Measurements from ENCODE around the gene BACE1-AS.
"Not testable (repeated sequence)": the region's sequence is repeated elsewhere in the genome, so short reads cannot be mapped to it uniquely, and the experiment has no call there.

BACE1-AS gene

DNA sequence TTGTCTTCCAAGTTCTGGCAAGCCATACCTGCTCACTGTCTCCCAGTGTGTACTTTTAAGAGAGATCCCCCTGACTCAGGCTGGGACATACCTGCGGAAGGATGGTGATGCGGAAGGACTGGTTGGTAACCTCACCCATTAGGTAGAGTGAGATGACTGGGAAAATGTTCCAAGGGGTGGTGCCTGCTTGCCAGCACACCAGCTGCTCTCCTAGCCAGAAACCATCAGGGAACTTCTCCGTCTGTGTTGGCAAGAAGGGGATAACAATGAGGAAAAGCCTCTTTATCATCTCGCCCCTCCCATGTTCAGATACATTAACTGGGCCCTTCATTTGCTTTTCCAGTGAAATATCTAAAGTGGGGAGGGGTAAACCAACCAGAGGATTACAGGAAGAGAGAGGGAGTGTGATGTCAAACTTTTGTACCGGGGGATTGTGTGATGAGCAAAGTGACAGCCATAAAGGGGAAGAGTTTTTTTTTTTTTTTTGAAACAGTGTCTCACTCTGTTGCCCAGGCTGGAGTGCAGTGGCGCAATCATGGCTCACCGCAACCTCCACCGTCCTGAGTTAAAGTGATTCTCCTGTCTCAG lies at the start of gene BACE1-AS:
Gene BACE1-AS (plus strand): TSS at position 538 of the 588 bp plus-strand sequence.
- DNase-seq (ENCODE audit: low read depth in 2 of 2): no peak

DNA sequence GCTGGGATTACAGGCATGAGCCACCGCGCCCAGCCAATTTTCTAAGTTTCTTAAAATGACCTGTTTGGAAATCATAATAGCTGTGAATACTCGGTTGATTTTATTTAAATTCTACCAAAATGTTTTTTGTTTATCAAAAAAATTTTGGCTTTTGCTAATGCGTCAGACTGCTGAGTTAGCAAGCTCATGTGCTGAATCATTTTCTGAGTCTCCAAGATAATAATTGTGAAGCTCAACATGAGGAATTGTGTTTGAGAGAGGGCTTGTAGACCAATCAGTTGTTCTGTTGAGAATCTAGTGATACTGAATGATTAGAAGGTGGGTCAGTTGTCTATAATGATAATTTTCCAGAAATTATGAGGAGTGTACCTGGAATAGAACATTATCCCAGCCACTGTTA lies 42.8 kb upstream of the BACE1-AS start:
- DNase-seq (ENCODE audit: low read depth in 2 of 2): no peak

DNA sequence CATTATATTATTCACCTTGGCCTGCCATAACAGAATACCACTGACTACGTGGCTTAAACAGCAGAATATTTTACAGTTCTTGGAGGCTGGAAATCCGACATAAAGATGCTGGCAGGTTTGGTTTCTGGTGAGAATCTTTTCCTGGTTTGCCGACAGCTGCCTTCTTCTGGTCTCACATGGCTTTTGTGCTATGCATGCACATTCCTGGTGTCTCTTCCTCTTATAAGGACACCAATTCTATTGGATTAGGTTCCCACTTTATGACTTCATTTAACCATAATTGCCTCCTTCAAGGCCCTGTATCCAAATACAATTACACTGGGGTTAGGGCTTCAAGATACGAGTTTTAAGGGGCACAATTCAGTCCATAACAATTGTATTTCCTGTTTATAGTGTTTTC lies 41.6 kb upstream of the BACE1-AS start:
- no peak for DNase-seq (ENCODE audit: low read depth in 2 of 2)

DNA sequence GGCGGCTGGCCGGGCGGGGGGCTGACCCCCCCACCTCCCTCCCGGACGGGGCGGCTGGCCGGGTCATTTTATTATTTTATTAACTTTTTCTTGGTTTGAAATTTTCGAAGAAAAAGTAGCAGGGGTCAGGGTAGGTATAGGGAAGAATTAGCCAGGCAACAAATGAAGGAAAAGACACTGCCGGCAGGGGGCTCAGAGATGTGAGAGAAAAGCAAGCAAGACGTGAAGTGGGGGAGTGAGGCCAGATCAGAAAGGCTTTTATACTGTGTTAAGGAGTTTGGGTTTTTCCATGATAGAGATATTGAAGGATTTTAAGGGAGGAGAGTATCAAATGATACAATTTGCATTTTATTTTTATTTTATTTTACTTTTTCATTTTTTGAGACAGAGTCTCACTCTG lies 39.6 kb upstream of the BACE1-AS start:
- no peak for DNase-seq (ENCODE audit: low read depth in 2 of 2)

DNA sequence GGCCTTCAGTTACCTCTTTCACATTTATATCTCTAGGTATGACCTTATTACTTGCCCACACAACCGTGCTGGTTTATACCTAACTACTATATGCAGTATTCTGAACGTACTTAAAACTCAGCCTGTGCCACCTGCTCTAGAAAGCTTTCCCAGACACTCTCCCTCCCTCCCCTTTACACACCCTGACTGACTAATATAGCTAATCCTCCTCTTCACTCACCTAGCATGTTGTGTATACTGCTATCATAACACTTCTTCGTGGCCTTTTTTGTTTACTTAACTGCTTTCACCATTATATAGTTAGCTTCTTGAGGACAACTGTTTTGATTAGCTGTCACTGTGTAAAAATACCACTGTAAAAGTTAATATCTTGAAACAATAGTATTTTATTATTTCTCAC lies 35.2 kb upstream of the BACE1-AS start:
- DNase-seq (ENCODE audit: low read depth in 2 of 2): no peak

DNA sequence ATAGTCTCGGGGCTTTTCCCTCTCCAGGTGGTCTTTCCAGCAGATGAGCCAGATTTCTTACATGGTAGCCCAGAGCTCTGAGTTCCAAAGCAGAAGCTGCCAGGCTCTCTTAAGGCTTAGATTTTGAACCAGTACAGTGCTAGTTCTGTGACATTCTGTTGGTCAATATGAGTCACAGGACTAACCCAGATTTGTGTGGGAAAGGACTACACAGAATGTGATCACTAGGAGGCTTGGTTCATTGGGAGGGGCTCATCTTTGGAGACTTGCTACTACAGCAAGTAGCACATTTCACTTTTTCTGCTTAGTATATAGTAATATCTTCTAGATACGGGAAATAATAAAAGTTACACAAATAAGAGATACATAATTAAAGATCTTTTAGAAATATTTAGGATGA lies 34.6 kb upstream of the BACE1-AS start:
- no peak for DNase-seq (ENCODE audit: low read depth in 2 of 2)

DNA sequence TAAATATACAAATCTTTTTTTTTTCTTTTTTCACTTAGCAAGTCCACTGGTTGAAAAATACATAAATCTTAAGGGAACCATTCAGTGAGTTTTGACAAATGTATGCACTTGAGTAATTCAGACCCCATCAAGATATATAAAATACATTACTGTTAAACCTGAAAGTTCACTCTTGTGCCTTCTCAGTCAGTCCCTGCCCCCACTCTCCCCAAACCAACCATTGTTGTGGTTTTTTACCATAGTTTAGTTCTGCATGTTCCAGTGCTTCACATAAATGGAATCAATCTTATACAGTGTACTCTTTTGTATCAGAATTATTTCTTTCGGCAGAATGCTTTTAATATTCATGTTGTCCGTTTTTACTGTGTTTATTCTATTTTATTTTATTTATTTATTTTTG lies 32.6 kb upstream of the BACE1-AS start:
- no peak for DNase-seq (ENCODE audit: low read depth in 2 of 2)

DNA sequence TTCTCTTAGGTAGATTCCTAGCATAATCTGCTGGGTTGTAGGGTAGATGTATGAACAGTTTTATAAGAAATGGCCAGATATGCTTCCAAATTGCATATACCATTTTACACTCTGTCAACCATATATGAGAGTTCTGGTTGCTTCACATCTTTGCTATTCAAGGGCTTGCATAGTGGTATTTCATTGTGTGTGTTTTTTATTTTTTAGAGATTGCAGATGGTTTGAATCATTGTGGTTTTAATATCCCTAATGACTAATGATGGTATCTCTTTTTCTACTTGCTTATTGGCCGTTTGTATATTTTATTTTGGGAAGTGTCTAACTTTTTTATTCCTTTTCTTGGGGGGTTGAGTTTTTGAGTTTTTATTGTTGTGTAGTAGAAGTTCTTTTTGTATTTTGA lies 31.7 kb upstream of the BACE1-AS start:
- DNase-seq (ENCODE audit: low read depth in 2 of 2): no peak

DNA sequence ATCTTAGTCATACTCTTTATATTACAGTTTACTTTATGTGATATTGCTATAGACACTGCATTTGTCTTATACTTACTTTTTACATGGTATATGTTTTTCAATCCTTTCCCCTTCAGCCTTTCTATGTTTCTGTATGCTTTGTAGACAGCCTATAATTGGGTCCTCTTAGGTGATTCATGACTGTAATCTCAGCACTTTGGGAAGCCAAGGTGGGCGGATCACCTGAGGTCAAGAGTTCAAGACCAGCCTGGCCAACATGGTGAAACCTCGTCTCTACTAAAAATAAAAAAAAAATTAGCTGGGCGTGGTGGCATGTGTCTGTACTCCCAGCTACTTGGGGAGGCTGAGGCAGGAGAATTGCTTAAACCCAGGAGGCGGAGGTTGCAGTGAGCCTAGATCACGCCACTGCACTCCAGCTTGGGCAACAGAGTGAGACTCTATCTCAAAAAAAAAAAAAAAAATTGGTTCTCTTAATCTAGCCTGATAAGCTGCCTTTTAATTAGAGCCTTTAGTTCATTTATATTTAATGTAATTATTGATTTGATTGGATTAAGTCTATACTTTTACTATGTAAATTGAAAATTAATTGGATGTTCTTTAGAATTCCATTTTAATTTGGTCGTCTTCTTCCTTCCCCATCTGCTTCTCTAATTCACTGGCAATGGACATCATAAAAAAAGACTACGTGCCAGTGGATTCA lies 26.4 kb upstream of the BACE1-AS start:
- not testable (repeated sequence) for DNase-seq (ENCODE audit: low read depth in 2 of 2)

DNA sequence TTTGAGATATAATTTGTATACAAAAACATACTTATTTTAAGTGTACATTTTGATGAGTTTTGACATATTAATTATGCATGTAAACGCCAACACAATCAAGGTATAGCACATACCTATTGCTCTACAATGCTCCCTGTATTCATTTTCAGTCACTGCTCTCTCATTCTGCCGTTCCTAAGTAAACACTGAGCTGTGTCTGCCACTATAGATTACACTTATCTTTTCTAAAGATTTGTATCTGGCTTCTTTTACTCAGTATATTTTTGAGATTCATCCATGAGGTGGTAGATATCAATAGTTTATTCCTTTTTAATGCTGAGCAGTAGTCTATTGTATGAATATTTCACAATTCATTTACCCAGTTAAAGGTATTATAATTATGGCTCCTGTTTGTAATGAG lies 25.4 kb upstream of the BACE1-AS start:
- DNase-seq (ENCODE audit: low read depth in 2 of 2): no peak

DNA sequence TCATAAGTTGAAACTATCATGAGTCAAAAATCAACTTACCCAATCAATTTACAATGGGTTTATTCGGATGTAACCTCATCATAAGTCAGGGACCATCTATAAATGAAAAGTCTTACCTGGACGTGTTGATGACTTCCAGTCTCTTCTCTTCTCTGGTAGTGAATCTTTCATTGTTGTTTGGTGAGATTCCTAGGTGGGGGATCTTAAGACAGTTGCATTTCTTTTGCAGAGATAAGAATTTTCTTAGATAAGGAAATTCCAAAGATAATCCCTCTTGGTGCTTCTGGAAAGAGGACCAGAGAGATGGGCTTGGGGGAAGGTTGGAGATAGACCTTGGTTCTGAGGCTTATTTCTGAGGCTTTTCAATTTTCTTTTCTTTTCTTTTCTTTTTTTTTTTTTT lies 21.3 kb upstream of the BACE1-AS start:
- DNase-seq (ENCODE audit: low read depth in 2 of 2): no peak

DNA sequence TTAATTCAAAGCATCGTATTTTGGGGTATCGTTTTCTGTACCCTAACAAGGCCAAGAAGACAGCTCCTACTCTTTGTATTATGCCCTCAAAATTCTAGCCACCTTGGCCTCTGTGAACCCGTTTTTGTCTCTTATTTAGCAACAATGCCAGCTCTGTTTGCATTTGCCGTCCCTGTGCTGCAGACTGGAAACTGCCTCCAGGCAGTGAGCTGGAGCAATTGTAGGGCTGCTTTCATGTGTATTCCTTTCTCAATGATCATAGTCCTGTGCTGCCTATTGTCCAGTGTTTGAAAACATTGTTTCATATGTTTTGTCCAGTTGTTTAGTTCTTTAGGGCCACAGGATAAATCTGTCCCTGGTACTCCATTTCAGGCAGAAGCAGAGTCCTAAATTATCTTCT lies 19.9 kb upstream of the BACE1-AS start:
- DNase-seq (ENCODE audit: low read depth in 2 of 2): no peak

DNA sequence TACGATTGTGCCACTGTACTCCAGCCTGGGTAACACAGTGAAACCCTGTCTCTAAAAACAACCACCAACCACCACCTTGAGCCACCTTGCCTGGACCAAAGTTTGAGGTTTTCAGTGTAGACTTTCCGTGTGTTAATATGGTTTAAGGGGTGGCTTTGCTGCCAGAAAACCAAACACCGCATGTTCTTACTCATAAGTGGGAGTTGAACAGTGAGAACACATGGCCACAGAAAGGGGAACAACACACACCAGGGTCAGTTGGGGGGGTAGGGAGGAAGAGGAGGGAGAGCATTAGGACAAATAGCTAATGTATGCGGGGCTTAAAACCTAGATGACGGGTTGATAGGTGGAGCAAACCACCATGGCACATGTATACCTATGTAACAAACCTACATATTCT lies 19.0 kb upstream of the BACE1-AS start:
- DNase-seq (ENCODE audit: low read depth in 2 of 2): not testable (repeated sequence)

DNA sequence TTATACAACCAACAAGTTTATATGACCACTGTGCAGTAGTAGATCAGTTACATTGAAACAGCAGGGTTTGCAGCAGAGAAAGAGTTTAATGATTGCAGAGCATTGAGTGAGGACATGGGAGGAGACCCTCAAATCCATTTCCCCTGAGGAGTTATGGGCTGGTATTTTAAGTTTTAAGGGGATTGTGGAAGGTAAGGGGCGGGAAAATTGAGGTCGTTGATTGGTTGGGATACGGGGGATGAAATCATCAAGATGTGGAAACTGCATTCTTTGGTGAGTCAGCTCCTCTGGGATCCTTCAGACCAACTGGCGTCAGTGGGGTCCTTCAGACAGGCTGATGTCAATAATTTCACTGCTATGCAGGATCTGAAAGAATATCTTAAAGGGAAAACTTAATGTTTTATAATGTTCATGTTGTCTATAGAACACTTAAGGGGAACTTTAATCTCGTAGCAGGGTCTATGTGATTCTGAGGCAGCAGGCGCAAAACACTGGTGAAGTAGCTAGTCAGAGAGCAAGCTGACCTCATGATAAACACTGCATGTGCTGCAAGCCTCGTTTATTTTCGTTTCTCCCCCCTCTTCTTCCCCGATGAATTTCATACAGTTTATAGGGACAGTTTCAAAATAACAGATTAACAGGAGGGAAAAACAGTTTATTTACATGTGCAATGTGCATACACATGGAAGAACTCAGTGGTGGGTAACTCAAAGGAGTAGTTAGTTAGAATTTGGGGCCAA lies 17.4 kb upstream of the BACE1-AS start:
- DNase-seq (ENCODE audit: low read depth in 2 of 2): no peak

DNA sequence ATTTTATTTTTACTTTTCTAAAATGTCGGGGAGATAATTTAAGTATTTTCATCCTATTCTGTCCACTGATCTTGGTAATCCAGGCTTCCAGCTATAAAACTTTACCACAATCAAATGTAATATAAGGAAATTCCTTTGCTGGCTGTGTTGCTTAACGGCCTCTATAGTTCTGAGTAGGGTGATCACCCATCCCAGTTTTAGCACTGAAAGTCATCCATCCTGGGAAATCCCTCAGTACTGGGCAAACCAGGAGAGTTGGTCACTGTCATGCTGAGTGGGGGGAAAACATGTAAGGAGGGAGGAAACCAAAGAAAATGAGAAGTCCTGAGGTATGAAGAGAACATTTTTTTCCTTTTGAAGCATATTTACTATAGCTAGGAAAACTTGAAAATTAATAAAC lies 12.8 kb upstream of the BACE1-AS start:
- no peak for DNase-seq (ENCODE audit: low read depth in 2 of 2)

DNA sequence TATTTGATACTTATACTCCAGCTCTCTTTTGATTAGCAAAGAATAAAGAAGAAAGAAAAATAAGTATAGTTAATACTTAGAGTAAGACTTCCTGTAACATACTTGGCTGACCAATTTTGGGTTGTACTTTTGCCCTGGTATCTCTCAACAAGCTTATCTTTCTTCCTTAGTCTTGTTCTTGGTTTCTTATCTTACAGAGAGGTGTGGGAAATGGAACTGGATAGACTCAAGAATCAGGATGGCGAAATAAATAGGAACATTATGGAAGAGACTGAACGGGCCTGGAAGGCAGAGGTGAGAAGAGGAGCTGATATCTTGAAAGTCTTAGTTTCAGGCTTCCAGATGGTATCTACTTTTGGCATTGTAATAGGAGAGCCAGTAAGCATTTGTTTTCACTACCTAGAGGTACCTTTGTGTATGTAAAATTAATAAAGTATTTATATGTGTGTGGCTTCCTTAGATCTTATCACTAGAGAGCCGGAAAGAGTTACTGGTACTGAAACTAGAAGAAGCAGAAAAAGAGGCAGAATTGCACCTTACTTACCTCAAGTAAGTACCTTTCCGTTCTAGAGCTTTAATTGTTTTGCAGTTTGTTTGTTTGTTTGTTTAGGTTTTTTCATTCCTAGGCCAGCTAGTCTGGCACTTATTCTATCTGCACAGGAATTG lies 11.3 kb upstream of the BACE1-AS start:
- no peak for DNase-seq (ENCODE audit: low read depth in 2 of 2)

DNA sequence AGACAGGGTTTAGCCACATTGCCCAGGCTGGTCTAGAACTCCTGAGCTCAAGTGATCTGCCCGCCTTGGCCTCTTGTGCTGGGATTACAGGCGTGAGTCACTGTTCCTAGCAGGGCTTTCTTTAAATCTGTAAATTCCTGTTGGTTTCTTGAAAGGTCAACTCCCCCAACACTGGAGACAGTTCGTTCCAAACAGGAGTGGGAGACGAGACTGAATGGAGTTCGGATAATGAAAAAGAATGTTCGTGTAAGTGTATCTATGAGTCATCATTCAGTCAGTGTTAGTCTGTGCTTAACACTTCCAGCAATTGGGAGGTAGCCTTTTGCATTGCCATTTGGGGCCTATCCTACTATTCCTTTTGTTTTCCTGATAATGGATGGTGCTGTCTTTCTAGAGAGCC lies 10.0 kb upstream of the BACE1-AS start:
- no peak for DNase-seq (ENCODE audit: low read depth in 2 of 2)

DNA sequence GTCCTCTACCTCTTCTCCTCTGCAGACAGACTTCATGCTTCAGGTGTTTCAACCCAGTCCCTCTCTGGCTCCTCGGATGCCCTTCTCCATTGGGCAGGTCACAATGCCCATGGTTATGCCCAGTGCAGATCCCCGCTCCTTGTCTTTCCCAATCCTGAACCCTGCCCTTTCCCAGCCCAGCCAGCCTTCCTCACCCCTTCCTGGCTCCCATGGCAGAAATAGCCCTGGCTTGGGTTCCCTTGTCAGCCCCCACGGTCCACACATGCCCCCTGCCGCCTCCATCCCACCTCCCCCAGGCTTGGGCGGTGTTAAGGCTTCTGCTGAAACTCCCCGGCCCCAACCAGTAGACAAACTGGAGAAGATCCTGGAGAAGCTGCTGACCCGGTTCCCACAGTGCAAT lies 9.3 kb upstream of the BACE1-AS start:
- no peak for DNase-seq (ENCODE audit: low read depth in 2 of 2)

DNA sequence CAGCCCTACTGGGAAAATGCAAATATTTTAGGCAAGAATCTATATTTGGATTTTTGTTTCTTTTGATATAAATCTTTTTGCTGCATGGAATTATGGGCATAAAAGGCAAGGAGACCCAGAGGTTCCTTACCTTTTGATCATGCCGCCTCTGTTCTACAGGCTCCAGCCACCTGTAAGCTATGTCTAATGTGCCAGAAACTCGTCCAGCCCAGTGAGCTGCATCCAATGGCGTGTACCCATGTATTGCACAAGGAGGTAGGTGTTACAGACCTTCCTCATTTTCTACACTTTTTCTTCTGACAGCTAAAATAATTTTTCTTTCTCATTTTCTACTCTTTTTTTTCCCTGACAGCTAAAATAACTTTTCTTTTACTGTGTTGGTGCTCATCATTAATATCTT lies 8.2 kb upstream of the BACE1-AS start:
- no peak for DNase-seq (ENCODE audit: low read depth in 2 of 2)

DNA sequence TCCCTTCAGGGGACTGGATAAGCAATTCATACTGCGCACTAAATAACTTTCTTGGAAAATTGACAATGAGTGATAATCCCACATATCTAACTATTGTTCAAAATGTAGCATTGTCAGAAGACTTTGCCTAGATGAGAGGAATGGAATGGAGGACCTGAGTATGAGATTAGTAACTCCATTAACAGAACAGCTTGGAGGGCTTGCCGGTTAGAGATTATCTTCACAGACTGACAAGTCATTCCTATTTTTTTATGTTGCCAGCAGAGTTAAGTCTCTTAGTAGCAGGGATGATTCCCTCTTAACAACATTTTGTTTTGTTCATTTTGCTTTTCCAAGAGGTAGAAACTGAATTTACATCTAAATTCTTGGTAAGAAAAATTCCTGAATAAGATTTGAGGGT lies 7.1 kb upstream of the BACE1-AS start:
- DNase-seq (ENCODE audit: low read depth in 2 of 2): no peak

DNA sequence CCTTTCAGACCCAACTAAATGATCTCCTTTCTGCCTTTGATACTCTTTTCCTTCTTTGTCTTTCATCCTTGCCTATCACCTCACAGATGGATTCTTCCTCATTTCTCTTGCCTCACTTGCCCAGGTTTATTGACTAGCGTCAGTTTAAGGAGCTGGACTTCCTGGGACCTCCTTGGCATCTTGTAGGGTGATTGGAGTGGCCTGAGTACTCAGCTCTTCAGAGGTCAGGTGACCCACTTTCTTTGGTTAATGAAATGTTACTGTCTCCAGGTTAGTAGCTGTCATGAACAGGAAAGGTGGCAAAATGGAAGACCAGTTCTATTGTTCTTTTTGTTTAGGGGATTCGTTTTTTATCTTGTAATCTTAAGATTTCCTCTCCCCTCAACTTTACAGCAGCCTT lies 4.6 kb upstream of the BACE1-AS start:
- no peak for DNase-seq (ENCODE audit: low read depth in 2 of 2)

DNA sequence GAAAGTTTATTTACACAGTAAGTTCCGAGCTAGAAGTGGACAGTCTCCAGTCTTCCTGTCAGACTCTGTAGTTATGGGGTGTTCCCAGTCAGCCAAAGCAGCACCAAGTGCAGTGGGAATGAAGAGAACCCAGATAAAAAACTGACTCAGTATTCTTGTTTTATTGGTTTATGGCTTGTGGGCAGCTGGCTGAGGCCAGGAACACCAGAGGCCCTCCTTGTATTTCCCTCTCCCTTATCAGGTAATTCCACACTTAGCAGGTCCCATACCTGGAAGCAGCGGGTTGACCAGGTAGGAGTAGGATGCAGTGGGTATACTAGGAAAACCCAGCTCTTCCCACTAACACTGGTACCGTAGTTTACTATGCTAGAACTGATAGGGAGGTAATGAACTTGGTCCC lies 3.5 kb upstream of the BACE1-AS start:
- no peak for DNase-seq (ENCODE audit: low read depth in 2 of 2)

DNA sequence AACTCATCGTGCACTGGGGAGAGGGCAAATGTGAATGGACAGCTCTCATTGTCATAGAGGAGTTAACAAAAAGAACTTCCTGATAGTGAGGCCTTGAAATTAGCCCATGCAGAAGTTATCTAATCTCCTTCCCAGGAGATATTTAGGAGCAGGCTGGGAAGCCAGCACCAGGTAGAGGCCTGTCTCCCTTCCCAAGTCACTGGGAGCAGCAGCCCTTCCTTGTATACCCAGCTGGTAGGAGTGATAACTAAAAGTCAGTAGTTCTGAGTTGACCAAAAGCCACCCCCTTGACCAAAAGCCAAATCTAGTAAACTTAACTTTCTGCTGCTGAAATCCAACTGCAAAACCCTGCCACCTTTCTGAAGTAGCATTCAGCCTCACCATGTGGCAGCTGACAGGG lies 1.4 kb upstream of the BACE1-AS start:
- no peak for DNase-seq (ENCODE audit: low read depth in 2 of 2)
